GM21576 (cell line): ENCODE measurements around the gene NR2F1-AS1.
"Not testable (repeated sequence)": the region's sequence is repeated elsewhere in the genome, so short reads cannot be mapped to it uniquely, and the experiment has no call there.

Source experiments
- ATAC-seq: cut with Tn5 transposase; IDR thresholded peaks from one replicate; pipeline ENCODE4 v1.9.1; 2021; ENCODE audit warnings: mild to moderate bottlenecking, moderate library complexity; ENCODE audit not compliant: unreplicated experiment

Gene NR2F1-AS1

GRCh38 chr5:93532370-93532769, 48.6 kb downstream of the NR2F1-AS1 start:
- no peak for ATAC-seq

GRCh38 chr5:93521815-93522214, 59.2 kb downstream of the NR2F1-AS1 start:
- ATAC-seq, result not testable (repeated sequence)

GRCh38 chr5:93519740-93520139, 61.3 kb downstream of the NR2F1-AS1 start:
- ATAC-seq, result no peak

GRCh38 chr5:93517828-93518227, 63.2 kb downstream of the NR2F1-AS1 start:
- ATAC-seq, result no peak

- ATAC-seq, result no peak
Measured at GRCh38 chr5:93513298-93513697, 67.7 kb downstream of the NR2F1-AS1 start.

GRCh38 chr5:93512799-93513198, 68.2 kb downstream of the NR2F1-AS1 start:
- no peak for ATAC-seq

GRCh38 chr5:93511445-93511844, 69.6 kb downstream of the NR2F1-AS1 start:
- no peak for ATAC-seq

GRCh38 chr5:93510626-93511380, 70.2 kb downstream of the NR2F1-AS1 start:
- ATAC-seq, result no peak

- not testable (repeated sequence) for ATAC-seq
Measured at GRCh38 chr5:93505553-93505952, 75.5 kb downstream of the NR2F1-AS1 start.

GRCh38 chr5:93503598-93504067, 77.4 kb downstream of the NR2F1-AS1 start:
- no peak for ATAC-seq

- ATAC-seq, result no peak
Measured at GRCh38 chr5:93497096-93497495, 83.9 kb downstream of the NR2F1-AS1 start.

GRCh38 chr5:93479982-93480509, 101.0 kb downstream of the NR2F1-AS1 start:
- no peak for ATAC-seq

- no peak for ATAC-seq
Measured at GRCh38 chr5:93477816-93478215, 103.2 kb downstream of the NR2F1-AS1 start.

- no peak for ATAC-seq
Measured at GRCh38 chr5:93476251-93476742, 104.7 kb downstream of the NR2F1-AS1 start.

- no peak for ATAC-seq
Measured at GRCh38 chr5:93462916-93463315, 118.1 kb downstream of the NR2F1-AS1 start.

- ATAC-seq, result no peak
Measured at GRCh38 chr5:93461756-93462155, 119.3 kb downstream of the NR2F1-AS1 start.

- ATAC-seq, result no peak
Measured at GRCh38 chr5:93460286-93460685, 120.7 kb downstream of the NR2F1-AS1 start.

GRCh38 chr5:93456796-93457195, 124.2 kb downstream of the NR2F1-AS1 start:
- not testable (repeated sequence) for ATAC-seq

GRCh38 chr5:93454896-93455295, 126.1 kb downstream of the NR2F1-AS1 start:
- no peak for ATAC-seq

GRCh38 chr5:93452255-93452654, 128.8 kb downstream of the NR2F1-AS1 start:
- ATAC-seq, result no peak

- no peak for ATAC-seq
Measured at GRCh38 chr5:93438124-93438523, 142.9 kb downstream of the NR2F1-AS1 start.

- ATAC-seq, result no peak
Measured at GRCh38 chr5:93436083-93436482, 144.9 kb downstream of the NR2F1-AS1 start.
